Gastroesophageal sphincter (tissue), 3 donors: ENCODE results near the gene KLHL26.

ENCODE experiments used
- CTCF ChIP-seq, 4 experiments: fragments of 200-600 bp in 2 of 4; fragments of 450-650 bp in 2 of 4; sonication (generic) in 1 of 4; IDR thresholded peaks; one replicate each; pipeline ENCODE4 v1.5.1; 2017 to 2019; ENCODE audit warnings: antibody characterized with exemption in 4 of 4, mild to moderate bottlenecking in 2 of 4, moderate library complexity in 2 of 4
- EP300 ChIP-seq: sonication (generic); formaldehyde crosslinking; IDR thresholded peaks from one replicate; pipeline ENCODE4 v1.6.1; 2017; ENCODE audit warnings: antibody characterized with exemption, mild to moderate bottlenecking
- POLR2A ChIP-seq, 2 donors: fragments of 450-650 bp; IDR thresholded peaks; one replicate each; pipeline ENCODE4 v1.6.1; 2017; ENCODE audit warnings: antibody characterized with exemption in 2 of 2, mild to moderate bottlenecking in 2 of 2, moderate library complexity in 1 of 2
- POLR2AphosphoS5 ChIP-seq: sonication (generic); formaldehyde crosslinking; IDR thresholded peaks from one replicate; pipeline ENCODE4 v1.6.1; 2017; ENCODE audit warnings: antibody characterized with exemption

GRCh38 chr19:18651300-18651699 lies 14.5 kb downstream of the KLHL26 start:
- TF ChIP-seq POLR2A (IDR thresholded peaks at IDR 0.05) (no peak), CTCF (IDR thresholded peaks at IDR 0.05) (no peak), POLR2AphosphoS5 (no peak), EP300 (no peak)
